Transverse colon (tissue), 4 donors: ENCODE data around the gene FKBP2.

Experiments used
- CTCF ChIP-seq, 5 experiments: fragments of 200-600 bp in 3 of 5; fragments of 450-650 bp in 2 of 5; sonication (generic) in 3 of 5; IDR thresholded peaks; 1 replicate in 2 of 5; 2 replicates in 3 of 5; pipeline ENCODE4 v1.5.1; 2016 to 2017; ENCODE audit warnings: antibody characterized with exemption in 5 of 5, inconsistent platforms in 3 of 5, mild to moderate bottlenecking in 2 of 5, moderate library complexity in 1 of 5
- EP300 ChIP-seq: sonication (generic); formaldehyde crosslinking; IDR thresholded peaks from one replicate; pipeline ENCODE4 v1.6.1; 2017; ENCODE audit warnings: antibody characterized with exemption, low read depth
- POLR2A ChIP-seq: fragments of 450-650 bp; IDR thresholded peaks from one replicate; pipeline ENCODE4 v1.6.1; 2016; ENCODE audit warnings: antibody characterized with exemption, mild to moderate bottlenecking, moderate library complexity
- POLR2AphosphoS5 ChIP-seq, 3 donors: sonication (generic); formaldehyde crosslinking; IDR thresholded peaks; one replicate each; pipeline ENCODE4 v1.6.1; 2016; ENCODE audit warnings: antibody characterized with exemption in 3 of 3

GRCh38 chr11:64234647-64235379 lies 6.1 kb upstream of the FKBP2 start:
- peak; percentile 42 for TF ChIP-seq POLR2A
- no peak for TF ChIP-seq CTCF (IDR thresholded peaks at IDR 0.05)
- peak; percentile 15 to 66 (median 53) for TF ChIP-seq POLR2AphosphoS5 (IDR thresholded peaks at IDR 0.05)
- TF ChIP-seq EP300: no peak
